ENCODE measurements around the gene EYA2. TPM values are rescaled to one million over a fixed set of nuclear protein-coding genes. Genes with fewer than 3 reads are reported as not detected.

The EYA2 gene
- total RNA-seq, 2 experiments from 2014 or later = not detected

- CTCF ChIA-PET = no interaction called here
- intact Hi-C loops (cut with micrococcal nuclease) = no loop called here
- TF ChIP-seq, protein P1, sequence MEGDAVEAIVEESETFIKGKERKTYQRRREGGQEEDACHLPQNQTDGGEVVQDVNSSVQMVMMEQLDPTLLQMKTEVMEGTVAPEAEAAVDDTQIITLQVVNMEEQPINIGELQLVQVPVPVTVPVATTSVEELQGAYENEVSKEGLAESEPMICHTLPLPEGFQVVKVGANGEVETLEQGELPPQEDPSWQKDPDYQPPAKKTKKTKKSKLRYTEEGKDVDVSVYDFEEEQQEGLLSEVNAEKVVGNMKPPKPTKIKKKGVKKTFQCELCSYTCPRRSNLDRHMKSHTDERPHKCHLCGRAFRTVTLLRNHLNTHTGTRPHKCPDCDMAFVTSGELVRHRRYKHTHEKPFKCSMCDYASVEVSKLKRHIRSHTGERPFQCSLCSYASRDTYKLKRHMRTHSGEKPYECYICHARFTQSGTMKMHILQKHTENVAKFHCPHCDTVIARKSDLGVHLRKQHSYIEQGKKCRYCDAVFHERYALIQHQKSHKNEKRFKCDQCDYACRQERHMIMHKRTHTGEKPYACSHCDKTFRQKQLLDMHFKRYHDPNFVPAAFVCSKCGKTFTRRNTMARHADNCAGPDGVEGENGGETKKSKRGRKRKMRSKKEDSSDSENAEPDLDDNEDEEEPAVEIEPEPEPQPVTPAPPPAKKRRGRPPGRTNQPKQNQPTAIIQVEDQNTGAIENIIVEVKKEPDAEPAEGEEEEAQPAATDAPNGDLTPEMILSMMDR (IDR thresholded peaks at IDR 0.05) = no peak
- H3K4me3 Mint-ChIP-seq = no peak overlapping the region
- H3K4me1 Mint-ChIP-seq (ENCODE audit: low read depth) = peaks cover 10% of the 10 kb centered on the region
- H3K27ac Mint-ChIP-seq = no peak overlapping the region
- H3K36me3 Mint-ChIP-seq (ENCODE audit: low read depth) = no peaks in the 10 kb centered on the region
- POLR2A ChIA-PET = no interaction called here
- H3K27me3 Mint-ChIP-seq = peaks cover 14% of the 10 kb centered on the region
- no peaks in the 10 kb centered on the region for H3K9me3 Mint-ChIP-seq
- DNase-seq (no peak), ATAC-seq (no peak)
Observed at GRCh38 chr20:46997187-46997586, 102.5 kb downstream of the EYA2 start.

GRCh38 chr20:46998477-46999240 is 104.0 kb downstream of the EYA2 start:
- Mint-ChIP-seq H3K4me1 (ENCODE audit: low read depth) (peaks cover 8% of the 10 kb centered on the region), H3K4me3 (no peak overlapping the region), H3K36me3 (ENCODE audit: low read depth) (no peaks in the 10 kb centered on the region), H3K9me3 (peaks cover 2% of the 10 kb centered on the region), H3K27me3 (peaks cover 20% of the 10 kb centered on the region), H3K27ac (no peak overlapping the region)
- ChIA-PET CTCF (no interaction called here), POLR2A (no interaction called here)
- TF ChIP-seq, protein P1 (IDR thresholded peaks at IDR 0.05) = no peak
- ATAC-seq (no peak), DNase-seq (no peak)
- intact Hi-C loops (cut with micrococcal nuclease) = no loop called here

DNA sequence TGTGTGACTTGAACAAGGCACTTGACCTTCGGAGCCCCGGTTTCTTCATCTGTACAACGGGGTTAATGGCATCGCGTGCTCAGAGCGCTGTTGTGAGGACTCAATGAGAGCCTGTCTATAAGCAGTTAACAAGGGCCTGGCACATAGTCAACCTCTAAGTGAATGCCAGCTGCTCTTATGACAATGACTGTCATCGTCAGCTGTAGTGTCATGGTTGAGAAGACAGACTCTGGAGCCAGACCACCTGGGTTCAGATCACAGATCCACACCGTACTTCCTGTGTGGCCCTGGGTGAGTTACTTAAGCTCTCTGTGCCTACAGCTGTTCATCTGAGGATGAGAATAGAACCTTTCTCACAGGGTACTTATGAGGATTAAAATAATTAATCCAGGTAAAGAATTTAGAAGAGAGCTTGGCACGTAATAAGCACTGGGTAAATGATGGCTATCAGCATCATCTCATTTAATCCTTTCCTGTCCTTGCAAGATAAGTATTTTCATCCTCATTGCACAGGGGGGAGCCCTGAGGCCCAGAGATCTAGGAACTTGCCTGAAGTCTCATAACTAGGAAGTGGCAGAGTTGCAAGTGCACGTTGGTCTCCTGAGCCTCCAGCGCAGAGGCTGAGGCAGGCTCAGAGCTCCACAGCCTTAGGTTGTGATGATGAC is 105.3 kb downstream of the EYA2 start:
- Mint-ChIP-seq H3K36me3 (ENCODE audit: low read depth) (no peaks in the 10 kb centered on the region), H3K27me3 (peaks cover 22% of the 10 kb centered on the region), H3K4me3 (no peak overlapping the region), H3K27ac (no peak overlapping the region), H3K9me3 (peaks cover 4% of the 10 kb centered on the region), H3K4me1 (ENCODE audit: low read depth) (no peaks in the 10 kb centered on the region)
- TF ChIP-seq, protein P1 (IDR thresholded peaks at IDR 0.05) = no peak
- ChIA-PET POLR2A (no interaction called here), CTCF (no interaction called here)
- ATAC-seq (no peak), DNase-seq (no peak)
- intact Hi-C loops (cut with micrococcal nuclease) = no loop called here

DNA sequence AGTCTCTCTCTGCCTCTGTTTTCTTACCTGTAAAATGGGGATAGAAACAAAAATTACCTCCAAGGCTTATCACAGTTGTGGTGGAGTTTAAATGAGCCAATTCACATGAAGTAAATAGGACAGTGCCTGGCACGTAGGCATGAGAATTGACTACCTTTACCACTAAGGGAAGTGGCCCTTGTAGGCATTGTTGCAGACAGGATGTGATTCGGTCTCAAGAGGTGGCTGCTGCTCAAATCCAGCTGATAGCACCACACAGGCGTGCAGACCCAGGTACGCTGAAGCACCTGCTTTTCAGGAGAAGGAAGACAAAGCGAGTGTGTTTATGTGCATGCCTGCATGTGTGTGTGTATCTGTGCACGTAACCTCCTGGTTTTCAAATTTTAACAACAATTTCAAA is 108.6 kb downstream of the EYA2 start:
- CTCF ChIA-PET = no interaction called here
- no peak for DNase-seq

DNA sequence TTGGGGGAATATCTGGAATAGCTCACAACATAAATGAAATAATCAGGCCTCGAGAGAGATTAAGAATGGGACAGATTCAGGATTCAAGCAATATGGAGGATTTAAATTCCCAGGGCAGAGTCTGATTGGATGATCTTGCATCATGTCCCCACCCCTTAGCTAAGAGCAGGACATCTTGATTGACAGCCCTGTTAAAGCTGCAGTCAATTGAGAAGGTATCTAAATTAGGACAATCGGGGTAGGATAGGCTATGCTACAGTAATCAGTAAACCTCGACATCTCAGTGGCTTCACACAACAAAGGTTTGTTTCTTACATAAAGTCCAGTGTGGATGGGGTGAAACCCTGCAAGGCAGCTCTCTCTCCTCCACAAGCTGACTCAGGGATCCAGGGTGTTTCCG is 109.5 kb downstream of the EYA2 start:
- Mint-ChIP-seq H3K27me3 (peaks cover 14% of the 10 kb centered on the region), H3K4me3 (no peak overlapping the region), H3K4me1 (ENCODE audit: low read depth) (no peaks in the 10 kb centered on the region), H3K36me3 (ENCODE audit: low read depth) (no peaks in the 10 kb centered on the region), H3K27ac (no peak overlapping the region), H3K9me3 (peaks cover 4% of the 10 kb centered on the region)
- intact Hi-C loops (cut with micrococcal nuclease) = no loop called here
- TF ChIP-seq, protein P1 (IDR thresholded peaks at IDR 0.05) = no peak
- no peak for DNase-seq
- ChIA-PET POLR2A (no interaction called here), CTCF (no interaction called here)
- no peak for ATAC-seq

More for the DNA sequence above, 108.6 kb downstream of the EYA2 start:
- no peak overlapping the region for H3K27ac Mint-ChIP-seq
- no peaks in the 10 kb centered on the region for H3K36me3 Mint-ChIP-seq (ENCODE audit: low read depth)
- ATAC-seq = no peak
- intact Hi-C loops (cut with micrococcal nuclease) = no loop called here
- TF ChIP-seq, protein P1 (IDR thresholded peaks at IDR 0.05) = no peak
- peaks cover 14% of the 10 kb centered on the region for H3K27me3 Mint-ChIP-seq
- POLR2A ChIA-PET = no interaction called here
- H3K4me3 Mint-ChIP-seq = no peak overlapping the region
- no peaks in the 10 kb centered on the region for H3K4me1 Mint-ChIP-seq (ENCODE audit: low read depth)
- peaks cover 4% of the 10 kb centered on the region for H3K9me3 Mint-ChIP-seq
